ENCODE results near the gene FAM177B.
A peak's percentile ranks its signal among the peaks of the same experiment; 100 is the strongest.

FAM177B gene

DNA sequence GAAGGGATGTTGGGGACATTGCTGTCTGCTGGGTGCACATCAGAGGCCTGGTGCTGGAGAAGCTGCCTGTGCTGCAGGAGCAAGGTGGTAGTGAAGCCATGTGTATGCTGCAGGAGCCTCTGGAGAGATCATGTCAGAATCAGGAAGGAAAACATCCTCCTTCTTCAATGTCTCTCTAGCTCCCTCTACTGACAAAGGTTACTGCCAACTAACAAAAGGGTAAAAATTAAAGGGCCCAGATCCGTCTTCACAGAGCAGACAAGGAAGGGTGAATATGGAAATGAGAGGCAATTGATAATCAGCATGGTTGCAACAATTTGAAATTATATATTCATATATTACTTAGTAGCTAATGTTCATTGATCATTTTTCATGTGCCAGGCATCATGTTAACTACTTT lies 32.2 kb downstream of the FAM177B start:
- peaks cover 5% of the 10 kb centered on the region for H3K4me1 ChIP-seq (ENCODE audit: insufficient read depth, low read length)
- no peak overlapping the region for H3K27ac ChIP-seq (ENCODE audit: low read depth, low read length)
- no peak overlapping the region for H3K4me3 ChIP-seq (ENCODE audit: low read depth in 1 of 2, low read length in 2 of 2)
- H3K36me3 ChIP-seq (ENCODE audit: insufficient read depth, low read length), result no peaks in the 10 kb centered on the region
- no peak overlapping the region for H3K9ac ChIP-seq (ENCODE audit: low read length)
- H3K27me3 ChIP-seq (ENCODE audit: control insufficient read depth in 1 of 2, insufficient read depth in 2 of 2, low read length in 2 of 2), result no peaks in the 10 kb centered on the region
- H3K9me3 ChIP-seq (ENCODE audit: low read length), result peaks cover 4% of the 10 kb centered on the region

DNA sequence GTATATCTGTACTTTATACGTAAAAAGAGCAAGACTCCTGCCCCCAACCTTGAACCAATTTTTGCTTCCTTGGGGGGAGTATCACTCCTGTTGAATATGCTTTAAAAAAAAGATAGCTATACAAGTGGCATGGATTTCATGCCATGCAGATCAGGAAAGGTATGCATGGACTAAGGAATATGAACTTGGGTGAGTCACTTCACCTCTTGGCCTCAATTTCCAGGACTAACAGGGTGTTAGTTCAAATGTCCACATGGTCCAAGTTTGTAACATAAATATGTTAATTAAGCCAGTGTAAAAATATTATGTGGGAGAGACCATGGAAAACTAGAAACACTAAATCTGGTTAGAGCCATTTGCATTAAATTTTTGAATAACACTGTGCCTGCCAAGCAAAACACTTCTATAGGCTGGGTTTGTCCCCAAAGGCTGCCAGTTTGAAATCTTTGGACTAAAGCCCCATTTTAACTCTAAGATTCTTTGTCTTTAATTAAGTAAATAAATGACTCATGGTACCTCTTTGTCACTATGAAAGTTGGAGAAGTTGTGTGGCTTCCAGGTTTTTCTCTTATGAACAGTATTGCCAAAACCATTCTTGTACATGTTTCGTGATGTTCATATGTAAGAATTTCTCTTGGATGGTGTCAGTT lies 33.1 kb downstream of the FAM177B start:
- H3K27ac ChIP-seq (ENCODE audit: low read depth, low read length), result no peak overlapping the region
- no peaks in the 10 kb centered on the region for H3K36me3 ChIP-seq (ENCODE audit: insufficient read depth, low read length)
- no peak overlapping the region for H3K9ac ChIP-seq (ENCODE audit: low read length)
- peaks cover 4% of the 10 kb centered on the region for H3K9me3 ChIP-seq (ENCODE audit: low read length)
- H3K4me3 ChIP-seq (ENCODE audit: low read depth in 1 of 2, low read length in 2 of 2), result no peak overlapping the region
- H3K27me3 ChIP-seq (ENCODE audit: control insufficient read depth in 1 of 2, insufficient read depth in 2 of 2, low read length in 2 of 2), result no peaks in the 10 kb centered on the region
- peaks cover 5% of the 10 kb centered on the region for H3K4me1 ChIP-seq (ENCODE audit: insufficient read depth, low read length)

DNA sequence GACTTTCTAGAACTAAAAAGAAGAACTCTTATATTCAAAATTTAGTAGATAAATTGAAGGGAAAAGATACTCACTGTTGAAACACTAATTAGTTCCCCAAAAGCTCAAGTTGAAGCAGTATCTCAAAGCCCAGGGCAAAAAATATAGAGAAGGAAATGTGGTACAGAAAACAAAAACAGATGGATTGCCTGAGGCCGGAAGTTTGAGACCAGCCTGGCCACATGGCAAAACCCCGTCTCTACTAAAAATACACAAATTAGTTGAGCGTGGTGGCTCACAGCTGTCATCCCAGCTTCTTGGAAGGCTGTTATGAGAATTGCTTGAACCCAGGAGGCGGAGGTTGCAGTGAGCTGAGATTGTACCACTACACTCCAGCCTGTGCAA lies 36.0 kb downstream of the FAM177B start:
- peaks cover 4% of the 10 kb centered on the region for H3K9me3 ChIP-seq (ENCODE audit: low read length)
- no peak overlapping the region for H3K27ac ChIP-seq (ENCODE audit: low read depth, low read length)
- H3K36me3 ChIP-seq (ENCODE audit: insufficient read depth, low read length), result no peaks in the 10 kb centered on the region
- peaks cover 8% of the 10 kb centered on the region for H3K4me1 ChIP-seq (ENCODE audit: insufficient read depth, low read length)
- no peak overlapping the region for H3K4me3 ChIP-seq (ENCODE audit: low read depth in 1 of 2, low read length in 2 of 2)
- H3K27me3 ChIP-seq (ENCODE audit: control insufficient read depth in 1 of 2, insufficient read depth in 2 of 2, low read length in 2 of 2), result no peaks in the 10 kb centered on the region
- no peak overlapping the region for H3K9ac ChIP-seq (ENCODE audit: low read length)

GRCh38 chr1:222777463-222777862 lies 40.5 kb downstream of the FAM177B start:
- Histone ChIP-seq H3K27me3 (ENCODE audit: control insufficient read depth in 1 of 2, insufficient read depth in 2 of 2, low read length in 2 of 2) (no peaks in the 10 kb centered on the region), H3K4me1 (ENCODE audit: insufficient read depth, low read length) (peaks cover 5% of the 10 kb centered on the region), H3K4me3 (ENCODE audit: low read depth in 1 of 2, low read length in 2 of 2) (no peak overlapping the region), H3K9me3 (ENCODE audit: low read length) (no peaks in the 10 kb centered on the region), H3K9ac (ENCODE audit: low read length) (no peak overlapping the region), H3K27ac (ENCODE audit: low read depth, low read length) (no peak overlapping the region), H3K36me3 (ENCODE audit: insufficient read depth, low read length) (no peaks in the 10 kb centered on the region)

GRCh38 chr1:222777977-222778376 lies 41.0 kb downstream of the FAM177B start:
- Histone ChIP-seq H3K9me3 (ENCODE audit: low read length) (no peaks in the 10 kb centered on the region), H3K27ac (ENCODE audit: low read depth, low read length) (peak overlapping the region; percentile 24), H3K9ac (ENCODE audit: low read length) (no peak overlapping the region), H3K4me1 (ENCODE audit: insufficient read depth, low read length) (peaks cover 5% of the 10 kb centered on the region), H3K27me3 (ENCODE audit: control insufficient read depth in 1 of 2, insufficient read depth in 2 of 2, low read length in 2 of 2) (no peaks in the 10 kb centered on the region), H3K4me3 (ENCODE audit: low read depth in 1 of 2, low read length in 2 of 2) (no peak overlapping the region), H3K36me3 (ENCODE audit: insufficient read depth, low read length) (no peaks in the 10 kb centered on the region)

DNA sequence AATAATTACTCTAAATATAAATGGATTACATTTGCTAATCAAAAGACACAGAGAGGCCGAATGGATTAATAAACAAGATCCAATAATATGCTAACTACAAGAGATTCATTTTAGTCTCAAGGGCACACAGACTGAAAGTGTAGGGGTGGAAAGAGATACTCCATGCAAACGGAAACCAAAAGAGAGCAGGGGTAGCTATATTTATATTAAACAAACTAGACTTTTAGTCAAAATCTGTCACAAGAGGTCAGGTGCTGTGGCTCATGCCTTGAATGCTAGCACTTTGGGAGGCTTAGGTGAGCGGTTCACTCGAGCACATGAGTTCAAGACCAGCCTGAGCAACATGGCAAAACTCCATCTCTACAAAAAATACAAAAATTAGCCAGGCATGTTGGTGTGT lies 44.2 kb downstream of the FAM177B start:
- Histone ChIP-seq H3K27me3 (ENCODE audit: control insufficient read depth in 1 of 2, insufficient read depth in 2 of 2, low read length in 2 of 2) (no peaks in the 10 kb centered on the region), H3K9me3 (ENCODE audit: low read length) (no peaks in the 10 kb centered on the region), H3K27ac (ENCODE audit: low read depth, low read length) (no peak overlapping the region), H3K4me3 (ENCODE audit: low read depth in 1 of 2, low read length in 2 of 2) (no peak overlapping the region), H3K9ac (ENCODE audit: low read length) (no peak overlapping the region), H3K36me3 (ENCODE audit: insufficient read depth, low read length) (no peaks in the 10 kb centered on the region), H3K4me1 (ENCODE audit: insufficient read depth, low read length) (peaks cover 6% of the 10 kb centered on the region)

DNA sequence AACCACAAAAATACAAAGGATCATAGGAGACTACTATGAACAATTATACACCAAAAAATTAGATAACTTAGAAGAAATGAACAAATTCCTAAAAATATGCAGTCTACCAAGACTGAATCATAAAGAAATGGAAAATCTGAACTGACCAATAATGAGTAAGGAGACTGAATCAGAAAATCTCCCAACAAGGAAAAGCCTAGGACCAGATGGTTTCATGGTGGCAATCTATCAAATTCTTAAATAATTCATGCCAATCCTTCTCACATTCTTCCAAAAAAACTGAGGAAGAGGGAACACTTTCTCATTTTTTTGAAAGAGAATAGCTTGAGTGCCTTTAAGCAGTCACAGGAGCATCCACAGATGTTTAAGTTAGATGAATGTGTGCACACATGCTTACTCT lies 46.0 kb downstream of the FAM177B start:
- no peak overlapping the region for H3K9ac ChIP-seq (ENCODE audit: low read length)
- no peak overlapping the region for H3K27ac ChIP-seq (ENCODE audit: low read depth, low read length)
- no peaks in the 10 kb centered on the region for H3K36me3 ChIP-seq (ENCODE audit: insufficient read depth, low read length)
- no peaks in the 10 kb centered on the region for H3K27me3 ChIP-seq (ENCODE audit: control insufficient read depth in 1 of 2, insufficient read depth in 2 of 2, low read length in 2 of 2)
- H3K4me3 ChIP-seq (ENCODE audit: low read depth in 1 of 2, low read length in 2 of 2), result no peak overlapping the region
- H3K4me1 ChIP-seq (ENCODE audit: insufficient read depth, low read length), result peaks cover 7% of the 10 kb centered on the region
- no peaks in the 10 kb centered on the region for H3K9me3 ChIP-seq (ENCODE audit: low read length)

DNA sequence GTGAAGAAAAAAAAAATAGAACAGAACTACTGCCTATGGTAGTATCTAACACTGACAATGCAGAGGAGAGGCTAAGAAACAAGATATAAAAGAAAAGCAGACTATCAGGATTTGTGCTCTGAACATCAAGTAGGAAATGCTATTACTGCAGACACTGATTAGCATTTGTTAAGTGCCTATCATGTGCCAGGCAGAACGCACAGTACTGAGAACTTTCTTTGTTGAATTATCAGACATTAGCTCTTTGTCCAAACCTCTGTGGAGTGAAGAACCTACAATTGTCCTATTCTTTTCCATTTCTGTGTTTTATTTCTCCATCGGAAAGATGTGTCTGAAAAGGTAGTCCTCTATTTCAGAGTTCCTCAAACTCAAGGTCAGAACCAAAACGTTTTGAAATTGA lies 47.4 kb downstream of the FAM177B start:
- no peaks in the 10 kb centered on the region for H3K9me3 ChIP-seq (ENCODE audit: low read length)
- H3K36me3 ChIP-seq (ENCODE audit: insufficient read depth, low read length), result no peaks in the 10 kb centered on the region
- H3K27ac ChIP-seq (ENCODE audit: low read depth, low read length), result no peak overlapping the region
- H3K4me1 ChIP-seq (ENCODE audit: insufficient read depth, low read length), result peaks cover 6% of the 10 kb centered on the region
- no peak overlapping the region for H3K4me3 ChIP-seq (ENCODE audit: low read depth in 1 of 2, low read length in 2 of 2)
- no peaks in the 10 kb centered on the region for H3K27me3 ChIP-seq (ENCODE audit: control insufficient read depth in 1 of 2, insufficient read depth in 2 of 2, low read length in 2 of 2)
- H3K9ac ChIP-seq (ENCODE audit: low read length), result no peak overlapping the region

- H3K4me1 ChIP-seq (ENCODE audit: insufficient read depth, low read length), result peaks cover 6% of the 10 kb centered on the region
- H3K9me3 ChIP-seq (ENCODE audit: low read length), result no peaks in the 10 kb centered on the region
- no peak overlapping the region for H3K27ac ChIP-seq (ENCODE audit: low read depth, low read length)
- H3K4me3 ChIP-seq (ENCODE audit: low read depth in 1 of 2, low read length in 2 of 2), result no peak overlapping the region
- no peaks in the 10 kb centered on the region for H3K36me3 ChIP-seq (ENCODE audit: insufficient read depth, low read length)
- no peak overlapping the region for H3K9ac ChIP-seq (ENCODE audit: low read length)
- H3K27me3 ChIP-seq (ENCODE audit: control insufficient read depth in 1 of 2, insufficient read depth in 2 of 2, low read length in 2 of 2), result no peaks in the 10 kb centered on the region
These were observed 47.9 kb downstream of the FAM177B start for GRCh38 chr1:222784916-222785315.

DNA sequence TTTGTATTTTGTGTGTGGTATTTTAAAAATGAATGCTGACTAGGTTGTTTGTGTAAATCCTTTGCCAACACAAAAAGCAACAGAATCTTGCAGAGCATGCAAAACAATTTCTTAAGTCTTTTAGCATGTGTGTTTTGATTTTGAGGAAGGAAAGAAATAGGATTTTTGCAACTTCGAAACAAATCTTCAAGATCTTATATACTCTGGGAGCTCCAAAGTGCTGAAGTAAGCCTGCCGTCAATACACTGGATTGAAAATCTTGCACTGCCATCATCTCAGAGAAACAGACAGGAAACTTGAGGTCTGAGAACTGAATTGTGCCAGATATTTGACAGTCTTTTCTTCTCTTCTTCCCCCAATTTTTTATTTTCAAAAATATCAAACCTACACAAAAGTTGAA lies 48.5 kb downstream of the FAM177B start:
- H3K27me3 ChIP-seq (ENCODE audit: control insufficient read depth in 1 of 2, insufficient read depth in 2 of 2, low read length in 2 of 2), result no peaks in the 10 kb centered on the region
- no peaks in the 10 kb centered on the region for H3K9me3 ChIP-seq (ENCODE audit: low read length)
- H3K9ac ChIP-seq (ENCODE audit: low read length), result no peak overlapping the region
- H3K4me3 ChIP-seq (ENCODE audit: low read depth in 1 of 2, low read length in 2 of 2), result no peak overlapping the region
- peaks cover 6% of the 10 kb centered on the region for H3K4me1 ChIP-seq (ENCODE audit: insufficient read depth, low read length)
- no peaks in the 10 kb centered on the region for H3K36me3 ChIP-seq (ENCODE audit: insufficient read depth, low read length)
- no peak overlapping the region for H3K27ac ChIP-seq (ENCODE audit: low read depth, low read length)

DNA sequence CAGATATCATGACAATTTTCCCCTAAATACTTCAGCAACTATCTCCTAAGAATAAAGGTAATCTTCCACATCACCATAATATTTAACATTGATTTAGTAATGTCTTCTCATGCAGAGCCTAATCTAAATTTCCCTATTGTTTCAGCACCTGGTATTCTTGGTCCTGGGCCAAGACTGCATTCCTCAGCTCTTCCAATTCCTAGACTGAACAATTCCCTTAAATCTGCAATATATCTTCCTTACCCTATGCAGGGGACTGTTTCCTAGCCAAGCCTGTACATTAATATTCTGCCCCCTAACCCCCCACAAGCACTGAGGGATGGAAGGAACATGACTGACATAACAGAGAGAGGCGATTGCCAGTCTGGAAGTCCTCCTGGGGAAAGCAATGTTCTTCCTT lies 49.1 kb downstream of the FAM177B start:
- H3K4me1 ChIP-seq (ENCODE audit: insufficient read depth, low read length), result peaks cover 6% of the 10 kb centered on the region
- no peaks in the 10 kb centered on the region for H3K36me3 ChIP-seq (ENCODE audit: insufficient read depth, low read length)
- H3K4me3 ChIP-seq (ENCODE audit: low read depth in 1 of 2, low read length in 2 of 2), result no peak overlapping the region
- no peaks in the 10 kb centered on the region for H3K27me3 ChIP-seq (ENCODE audit: control insufficient read depth in 1 of 2, insufficient read depth in 2 of 2, low read length in 2 of 2)
- no peak overlapping the region for H3K9ac ChIP-seq (ENCODE audit: low read length)
- no peak overlapping the region for H3K27ac ChIP-seq (ENCODE audit: low read depth, low read length)
- H3K9me3 ChIP-seq (ENCODE audit: low read length), result no peaks in the 10 kb centered on the region

- H3K36me3 ChIP-seq (ENCODE audit: insufficient read depth, low read length), result no peaks in the 10 kb centered on the region
- peaks cover 12% of the 10 kb centered on the region for H3K4me1 ChIP-seq (ENCODE audit: insufficient read depth, low read length)
- no peaks in the 10 kb centered on the region for H3K27me3 ChIP-seq (ENCODE audit: control insufficient read depth in 1 of 2, insufficient read depth in 2 of 2, low read length in 2 of 2)
- no peak overlapping the region for H3K27ac ChIP-seq (ENCODE audit: low read depth, low read length)
- no peak overlapping the region for H3K4me3 ChIP-seq (ENCODE audit: low read depth in 1 of 2, low read length in 2 of 2)
- no peak overlapping the region for H3K9ac ChIP-seq (ENCODE audit: low read length)
- no peaks in the 10 kb centered on the region for H3K9me3 ChIP-seq (ENCODE audit: low read length)
These were observed 50.7 kb downstream of the FAM177B start for GRCh38 chr1:222787729-222788128.

Measured in muscle layer of colon (tissue), 2 donors.